ENCODE results near the gene PFN1.

DNA sequence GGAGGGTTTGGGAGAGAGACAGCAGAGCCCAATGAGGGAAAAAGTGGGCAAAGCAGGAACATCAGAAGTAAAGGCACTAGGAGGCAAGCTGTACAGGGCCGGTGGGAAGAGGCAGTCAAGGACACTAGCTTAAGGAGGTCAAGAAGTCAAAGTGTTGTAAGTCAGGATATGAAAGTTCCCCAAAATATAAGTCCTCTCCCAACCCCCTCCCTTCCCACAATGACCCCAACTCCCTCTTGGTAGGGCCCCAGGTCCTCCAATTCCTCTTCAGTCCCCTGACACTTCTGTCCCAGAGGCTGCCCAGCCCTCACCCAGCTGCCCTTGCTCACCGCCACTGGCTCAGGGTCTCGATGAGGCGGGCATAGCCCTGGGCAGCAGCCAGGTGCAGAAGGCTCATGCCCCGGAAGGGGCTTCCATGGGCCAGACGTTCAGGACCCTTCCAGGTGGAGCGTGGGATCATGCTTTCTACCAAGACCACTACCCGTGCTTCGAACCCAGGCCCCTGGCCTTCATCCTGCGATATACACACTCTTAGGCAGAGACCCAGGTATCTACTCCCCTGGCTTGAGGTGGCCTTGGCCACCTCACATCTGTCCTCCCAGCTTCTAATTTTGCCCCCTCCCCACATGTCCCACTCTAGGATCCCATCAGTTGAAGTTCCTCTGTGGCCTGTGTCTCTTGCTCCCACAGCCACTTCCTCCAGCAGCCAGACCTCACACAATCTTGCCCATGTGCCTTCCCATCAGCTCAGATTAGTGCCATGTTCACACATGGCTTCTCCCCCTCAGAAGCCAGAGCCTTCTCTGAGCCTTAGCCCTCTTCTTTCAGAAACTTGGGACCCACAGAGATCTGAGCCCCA lies 25.2 kb upstream of the PFN1 start:
- TF ChIP-seq POLR2AphosphoS5 (IDR thresholded peaks at IDR 0.05), result no peak
- TF ChIP-seq, protein P1, sequence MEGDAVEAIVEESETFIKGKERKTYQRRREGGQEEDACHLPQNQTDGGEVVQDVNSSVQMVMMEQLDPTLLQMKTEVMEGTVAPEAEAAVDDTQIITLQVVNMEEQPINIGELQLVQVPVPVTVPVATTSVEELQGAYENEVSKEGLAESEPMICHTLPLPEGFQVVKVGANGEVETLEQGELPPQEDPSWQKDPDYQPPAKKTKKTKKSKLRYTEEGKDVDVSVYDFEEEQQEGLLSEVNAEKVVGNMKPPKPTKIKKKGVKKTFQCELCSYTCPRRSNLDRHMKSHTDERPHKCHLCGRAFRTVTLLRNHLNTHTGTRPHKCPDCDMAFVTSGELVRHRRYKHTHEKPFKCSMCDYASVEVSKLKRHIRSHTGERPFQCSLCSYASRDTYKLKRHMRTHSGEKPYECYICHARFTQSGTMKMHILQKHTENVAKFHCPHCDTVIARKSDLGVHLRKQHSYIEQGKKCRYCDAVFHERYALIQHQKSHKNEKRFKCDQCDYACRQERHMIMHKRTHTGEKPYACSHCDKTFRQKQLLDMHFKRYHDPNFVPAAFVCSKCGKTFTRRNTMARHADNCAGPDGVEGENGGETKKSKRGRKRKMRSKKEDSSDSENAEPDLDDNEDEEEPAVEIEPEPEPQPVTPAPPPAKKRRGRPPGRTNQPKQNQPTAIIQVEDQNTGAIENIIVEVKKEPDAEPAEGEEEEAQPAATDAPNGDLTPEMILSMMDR (IDR thresholded peaks at IDR 0.05), result no peak
